HG03039 (cell line): ENCODE results near the gene RNF223.
"Not testable (repeated sequence)": the region's sequence is repeated elsewhere in the genome, so short reads cannot be mapped to it uniquely, and the experiment has no call there.

Experiments used
- ATAC-seq: cut with Tn5 transposase; IDR thresholded peaks from one replicate; pipeline ENCODE4 v1.9.1; 2021; ENCODE audit warnings: mild to moderate bottlenecking, moderate library complexity; ENCODE audit not compliant: unreplicated experiment

Gene RNF223

DNA sequence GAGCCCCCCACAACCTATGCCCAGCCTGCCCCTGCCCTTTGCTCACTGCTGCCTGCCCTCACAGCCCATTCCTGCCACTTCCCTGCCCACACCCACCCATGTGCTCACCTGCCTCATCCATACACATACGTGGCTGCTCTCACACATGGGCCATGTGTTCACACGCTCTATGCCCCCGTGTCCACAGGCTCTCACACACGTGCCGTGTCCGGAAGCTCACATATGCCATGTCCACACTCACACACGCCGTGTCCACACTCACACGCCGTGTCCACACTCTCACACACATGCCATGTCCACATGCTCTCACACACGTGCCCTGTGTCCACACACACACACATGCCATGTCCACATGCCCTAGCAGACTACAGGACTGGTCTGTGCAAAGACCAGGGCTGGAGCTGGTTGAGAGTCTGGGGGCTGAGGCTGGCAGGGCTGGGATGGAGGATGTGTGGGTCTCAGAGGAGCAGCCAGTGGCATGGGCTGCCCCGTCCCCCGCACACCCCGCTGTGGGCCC is 583 bp upstream of the RNF223 start:
- no peak for ATAC-seq

DNA sequence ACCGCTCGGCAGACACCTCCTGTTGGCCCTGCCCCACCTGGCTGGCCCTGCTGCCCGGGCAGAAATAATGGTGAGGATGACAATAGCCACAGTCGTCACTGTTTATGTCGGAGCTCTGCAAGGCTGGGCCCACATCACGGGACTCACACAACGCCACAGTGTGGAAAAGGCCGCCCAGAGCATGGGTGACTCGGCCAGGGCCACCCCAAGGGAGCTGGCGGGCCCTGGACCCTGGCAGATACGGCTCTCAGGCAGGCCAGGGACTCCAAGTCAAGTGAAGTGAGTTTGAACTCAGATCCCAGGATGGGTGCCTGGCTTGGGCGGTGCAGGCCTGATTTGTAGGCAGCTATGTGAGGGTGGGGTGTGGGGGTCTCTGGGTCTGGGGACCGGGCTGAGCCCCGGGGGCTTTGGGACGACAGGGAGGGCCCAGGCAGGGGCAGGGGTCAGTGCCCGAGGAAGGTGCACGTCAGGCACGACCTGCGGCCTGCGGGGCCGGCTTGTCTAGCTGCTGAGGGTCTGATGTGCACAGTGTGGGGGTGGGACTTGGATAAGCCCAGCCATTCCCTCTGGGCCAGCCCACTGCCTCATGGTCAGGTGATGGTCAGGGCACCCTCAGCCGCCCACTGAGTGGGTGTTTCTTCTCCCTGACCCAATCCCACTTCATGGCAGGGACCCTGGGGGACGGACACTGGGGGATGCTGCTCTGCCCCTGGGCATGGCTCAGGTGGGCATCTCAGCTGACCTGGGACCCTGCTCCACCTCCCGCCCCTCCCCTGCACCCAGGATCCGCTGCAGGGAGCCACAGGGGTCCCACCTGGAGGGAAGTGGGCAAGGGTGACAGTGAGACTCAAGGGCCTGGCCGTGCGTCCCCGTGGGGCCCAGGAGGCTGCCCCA is 1.0 kb downstream of the RNF223 start:
- no peak for ATAC-seq

DNA sequence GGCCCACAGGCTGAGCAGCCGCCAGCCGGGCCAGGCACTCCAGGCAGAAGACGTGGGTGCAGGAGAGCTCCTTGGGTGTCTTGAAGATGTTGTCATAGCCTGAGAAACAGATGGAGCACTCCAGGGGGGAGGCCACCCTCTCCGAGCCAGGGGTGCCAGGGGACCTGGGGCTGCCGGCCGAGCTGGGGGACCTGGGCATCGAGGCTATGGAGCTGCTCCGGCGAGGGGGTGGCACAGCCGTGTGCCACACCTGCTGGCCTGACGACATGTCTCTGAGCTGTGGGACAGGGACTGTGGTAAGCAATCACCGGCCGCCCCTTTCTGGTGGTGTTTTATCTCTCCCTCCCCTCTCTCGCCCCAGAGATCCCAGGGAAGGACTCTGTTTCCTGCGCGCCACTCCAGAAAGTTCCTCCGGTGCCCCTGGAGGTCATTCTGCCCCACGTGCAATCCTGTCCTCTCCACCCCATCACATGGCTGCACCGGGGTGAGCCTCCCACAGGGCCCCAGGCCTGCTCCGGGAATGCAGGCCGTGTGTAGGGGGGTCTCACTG is 1.7 kb downstream of the RNF223 start:
- ATAC-seq: no peak

DNA sequence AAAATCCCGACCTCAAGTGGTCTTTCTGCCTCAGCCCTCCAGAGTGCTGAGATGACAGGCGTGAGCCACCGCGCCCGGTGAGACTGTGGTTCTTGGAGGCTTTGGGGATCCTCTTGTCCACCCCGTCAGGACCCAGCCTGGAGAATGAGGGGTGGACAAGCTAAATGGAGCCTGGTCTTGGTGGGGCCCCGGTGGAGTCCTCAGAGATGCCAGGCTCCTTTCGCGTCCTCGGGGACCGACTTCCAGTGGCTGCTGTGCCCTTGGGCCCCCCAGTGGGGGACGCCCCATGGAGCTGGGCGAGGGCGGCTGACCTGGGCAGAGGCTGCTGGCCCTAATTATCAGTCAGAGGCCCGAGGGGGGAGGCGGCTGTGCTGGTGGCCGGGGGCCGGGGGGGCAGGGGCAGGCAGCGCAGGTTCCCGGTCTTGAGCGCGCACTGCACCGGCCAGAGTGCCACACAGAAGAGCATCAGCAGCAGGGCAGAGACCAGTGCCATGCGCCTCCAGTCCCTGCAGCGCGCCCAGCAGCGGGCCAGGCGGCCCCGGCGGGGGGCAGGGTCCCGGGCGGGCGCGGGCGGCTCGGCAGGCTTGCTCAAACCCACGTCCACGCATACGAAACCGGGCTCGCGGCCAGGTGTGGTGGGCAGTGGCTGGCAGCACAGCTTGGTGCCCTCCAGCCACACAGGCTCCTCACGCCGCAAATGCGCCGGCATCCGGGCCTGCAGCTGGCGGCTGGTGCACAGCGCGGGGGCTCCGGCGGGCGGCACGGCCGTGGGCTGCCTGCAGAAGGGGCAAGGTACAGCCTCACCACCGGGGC is 2.4 kb downstream of the RNF223 start:
- ATAC-seq: no peak

DNA sequence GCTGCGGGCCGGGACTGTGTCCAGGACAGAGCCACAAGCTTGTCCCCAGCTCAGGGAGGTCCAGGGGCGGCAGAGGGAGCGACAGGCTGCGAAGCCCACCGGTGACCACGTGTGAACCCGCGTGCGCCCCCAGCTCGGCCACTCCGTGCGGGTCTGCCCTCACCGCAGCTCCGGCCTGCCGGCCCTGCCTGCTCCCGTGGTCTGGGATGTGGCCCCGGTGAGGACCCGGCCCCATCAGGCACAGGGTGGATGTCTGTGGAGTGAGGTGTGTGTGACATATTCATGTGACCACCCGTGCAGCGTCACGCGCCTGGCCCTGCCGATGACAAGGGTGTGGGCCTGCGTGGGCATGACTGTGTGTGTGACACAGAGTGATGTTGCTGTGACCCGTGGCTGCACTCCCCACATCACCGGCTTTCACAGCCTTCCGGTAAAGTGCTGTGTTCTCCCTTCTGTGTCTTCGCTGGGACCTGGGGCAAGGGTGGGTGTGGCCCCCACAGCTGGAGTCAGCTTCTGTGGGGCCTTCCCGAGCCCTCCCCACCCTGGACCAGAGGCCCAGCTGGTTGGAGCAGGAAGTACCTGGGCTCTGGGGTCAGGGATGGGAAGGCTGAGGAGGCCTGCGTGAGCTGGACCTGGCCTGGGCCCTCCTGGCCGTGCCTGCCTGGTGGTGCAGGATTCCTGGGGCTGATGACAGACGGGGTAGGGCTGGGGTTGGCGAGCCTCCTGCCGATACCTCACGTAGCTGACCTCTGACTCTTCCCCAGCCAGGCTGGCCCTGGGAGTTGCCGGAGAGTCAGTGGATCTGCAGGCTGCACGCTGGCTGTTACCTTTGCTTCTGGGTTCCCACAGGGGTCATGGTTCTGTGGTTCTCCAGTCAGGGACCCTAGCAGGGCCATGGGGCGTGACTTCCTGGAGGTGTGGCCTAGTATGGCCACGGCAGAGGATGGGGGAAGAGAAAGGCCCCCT is 4.1 kb downstream of the RNF223 start:
- no peak for ATAC-seq

DNA sequence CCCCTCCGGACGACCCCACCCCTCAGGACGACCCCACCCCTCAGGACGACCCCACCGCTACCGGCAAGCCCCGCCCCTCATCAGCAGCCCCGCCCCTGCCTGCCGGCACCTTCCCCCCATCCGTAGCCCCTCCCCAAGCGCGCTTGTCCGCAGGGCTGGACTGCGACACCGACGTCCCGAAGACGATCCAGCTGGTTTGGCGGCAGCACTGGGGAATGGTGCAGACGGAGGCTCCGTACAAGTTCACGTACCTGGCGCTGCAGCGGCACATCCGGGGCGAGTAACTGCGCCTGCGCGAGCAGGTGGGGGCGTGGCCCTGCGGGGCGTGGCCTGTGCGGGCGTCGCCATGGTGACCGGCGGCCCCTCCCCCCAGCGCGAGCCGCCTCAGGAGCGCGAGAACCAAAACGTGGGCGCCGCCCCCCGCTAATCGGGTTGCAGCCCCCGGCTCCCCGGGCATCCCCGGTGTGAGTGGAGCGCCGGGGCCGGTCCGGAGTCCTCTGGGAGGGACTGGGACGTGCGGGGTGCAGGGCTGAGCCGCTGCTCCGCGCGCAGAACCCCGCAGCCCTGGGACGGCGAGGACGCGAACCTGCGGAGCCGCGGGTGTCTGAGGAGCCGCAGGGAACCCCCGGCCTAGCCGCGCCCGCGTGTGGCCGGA is 4.9 kb downstream of the RNF223 start:
- ATAC-seq: peak; percentile 48

DNA sequence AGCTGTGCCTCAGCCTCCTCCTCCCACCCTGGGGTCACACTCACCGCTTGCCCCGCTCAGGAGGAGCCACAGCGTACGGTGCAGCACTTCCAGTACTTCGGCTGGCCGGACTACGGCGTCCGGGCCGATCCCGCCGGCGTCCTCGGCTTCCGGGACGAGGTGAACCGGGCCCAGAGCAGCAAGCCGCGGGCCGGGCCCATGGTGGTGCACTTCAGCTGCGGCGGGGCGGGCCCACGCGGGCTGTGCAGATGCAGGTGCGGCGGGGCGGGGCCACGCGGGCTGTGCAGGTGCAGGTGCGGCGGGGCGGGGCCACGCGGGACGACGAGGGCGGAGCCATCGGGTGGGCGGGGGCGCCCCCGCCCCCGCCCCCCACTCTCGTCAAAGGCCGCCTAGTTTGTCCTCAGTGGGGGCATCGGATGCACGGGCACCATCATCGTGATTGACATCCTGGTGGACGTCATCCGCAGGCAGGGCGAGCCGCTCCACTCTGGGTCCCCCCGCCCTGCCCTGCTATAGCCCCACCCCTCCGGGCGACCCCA is 5.5 kb downstream of the RNF223 start:
- no peak for ATAC-seq

DNA sequence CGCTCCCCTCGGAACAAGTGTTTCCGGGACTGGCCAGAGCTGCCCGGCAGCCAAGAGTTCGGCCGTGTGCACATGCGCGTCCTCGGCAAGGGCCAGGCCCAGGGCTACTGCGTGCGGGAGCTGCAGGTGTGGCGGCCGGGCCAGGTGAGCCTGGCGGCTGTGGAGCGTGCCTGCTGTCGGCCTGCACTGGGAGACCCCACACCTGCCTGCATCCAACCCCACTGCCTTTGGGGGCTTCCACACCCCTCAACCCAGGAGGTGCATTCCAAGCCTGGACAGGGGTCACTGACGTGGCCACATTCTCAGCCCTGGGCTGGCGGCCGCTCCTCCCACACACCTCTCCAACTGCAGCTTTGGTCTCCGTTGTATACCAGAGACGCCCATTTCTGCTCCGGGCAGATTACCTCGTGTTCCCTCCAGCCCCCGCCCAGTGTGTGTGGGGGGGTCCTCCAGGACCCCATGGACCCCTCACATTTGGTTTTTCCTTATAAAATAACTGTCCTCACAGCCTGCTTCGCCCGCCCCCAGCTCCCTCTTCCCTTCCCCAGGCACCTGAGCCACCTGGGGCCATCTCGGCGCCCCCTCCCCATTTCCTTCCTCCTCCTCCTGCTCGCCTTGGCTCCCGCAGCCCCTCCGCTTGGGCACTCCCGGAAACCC is 6.1 kb downstream of the RNF223 start:
- ATAC-seq: no peak

DNA sequence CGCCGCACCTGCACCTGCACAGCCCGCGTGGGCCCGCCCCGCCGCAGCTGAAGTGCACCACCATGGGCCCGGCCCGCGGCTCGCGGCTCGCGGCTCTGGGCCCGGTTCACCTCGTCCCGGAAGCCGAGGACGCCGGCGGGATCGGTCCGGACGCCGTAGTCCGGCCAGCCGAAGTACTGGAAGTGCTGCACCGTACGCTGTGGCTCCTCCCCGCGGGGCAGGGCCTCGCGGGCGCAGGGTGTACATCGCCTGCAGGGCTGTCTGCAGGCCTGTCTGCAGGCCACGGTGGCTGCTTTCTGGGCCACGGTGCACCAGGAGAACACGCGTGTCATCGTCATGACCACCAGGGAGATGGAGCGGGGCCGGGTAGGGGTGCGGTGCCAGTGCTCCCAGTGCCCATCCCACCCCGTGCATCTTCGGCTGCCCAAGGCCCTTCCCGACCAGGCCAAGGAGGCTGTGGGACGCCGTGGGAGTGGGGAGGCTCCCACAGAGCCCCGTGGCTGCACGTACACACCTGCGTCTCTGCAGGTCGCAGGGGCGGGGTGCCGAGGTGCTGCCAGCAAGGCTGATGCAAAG is 6.7 kb downstream of the RNF223 start:
- no peak for ATAC-seq

DNA sequence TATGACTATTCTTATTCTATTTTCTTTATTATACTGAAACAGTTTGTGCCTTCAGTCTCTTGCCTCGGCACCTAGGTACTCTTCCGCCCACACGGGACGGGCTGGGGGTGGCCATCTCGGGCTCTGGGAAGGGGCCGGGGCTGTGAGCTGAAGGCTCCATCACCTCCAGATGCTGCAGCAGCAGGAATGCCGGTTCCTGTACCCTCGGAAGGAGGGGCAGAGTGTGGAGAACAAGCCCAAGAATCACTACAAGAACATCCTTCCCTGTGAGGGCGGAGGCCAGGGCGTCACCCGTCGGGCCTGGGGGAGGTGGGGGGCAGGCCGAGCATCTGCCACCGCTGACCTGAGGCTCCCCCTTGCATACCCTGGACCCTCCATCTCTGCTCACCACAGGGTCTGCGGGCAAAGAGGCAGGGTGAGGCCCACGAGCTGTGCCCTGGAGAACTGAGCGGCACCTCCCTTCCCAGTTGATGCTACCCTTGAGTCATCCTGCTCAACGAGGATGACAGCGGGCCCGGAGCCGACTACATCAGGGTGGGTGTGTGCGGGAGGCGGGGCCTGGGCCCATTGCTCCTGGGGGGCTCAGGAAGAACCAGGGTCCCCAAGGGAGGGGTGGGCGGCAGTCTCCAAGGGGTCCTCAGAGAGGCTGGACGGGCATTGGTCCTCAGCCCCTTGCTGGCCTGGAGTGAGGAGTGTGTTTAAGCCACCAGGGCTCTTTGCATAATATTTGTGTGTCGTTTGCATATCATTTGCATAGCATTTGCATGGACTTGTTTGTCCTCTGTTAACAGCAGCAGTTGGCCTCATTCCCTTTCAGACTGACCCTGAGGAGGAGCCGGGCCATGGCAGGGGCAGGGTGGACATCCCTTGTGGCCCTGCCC is 7.5 kb downstream of the RNF223 start:
- ATAC-seq: no peak

DNA sequence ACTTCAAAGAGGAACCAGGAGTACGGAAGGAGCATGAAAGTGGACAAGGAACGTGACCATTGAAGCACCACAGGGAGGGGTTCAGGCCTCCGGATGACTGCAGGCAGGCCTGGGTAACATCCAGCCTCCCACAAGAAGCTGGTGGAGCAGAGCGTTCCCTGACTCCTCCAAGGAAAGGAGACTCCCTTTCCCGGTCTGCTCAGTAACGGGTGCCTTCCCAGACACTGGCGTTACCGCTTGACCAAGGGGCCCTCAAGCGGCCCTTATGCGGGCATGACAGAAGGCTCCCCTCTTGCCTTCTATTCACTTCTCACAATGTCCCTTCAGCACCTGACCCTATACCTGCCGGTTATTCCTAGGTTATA is 8.2 kb downstream of the RNF223 start:
- ATAC-seq: not testable (repeated sequence)

DNA sequence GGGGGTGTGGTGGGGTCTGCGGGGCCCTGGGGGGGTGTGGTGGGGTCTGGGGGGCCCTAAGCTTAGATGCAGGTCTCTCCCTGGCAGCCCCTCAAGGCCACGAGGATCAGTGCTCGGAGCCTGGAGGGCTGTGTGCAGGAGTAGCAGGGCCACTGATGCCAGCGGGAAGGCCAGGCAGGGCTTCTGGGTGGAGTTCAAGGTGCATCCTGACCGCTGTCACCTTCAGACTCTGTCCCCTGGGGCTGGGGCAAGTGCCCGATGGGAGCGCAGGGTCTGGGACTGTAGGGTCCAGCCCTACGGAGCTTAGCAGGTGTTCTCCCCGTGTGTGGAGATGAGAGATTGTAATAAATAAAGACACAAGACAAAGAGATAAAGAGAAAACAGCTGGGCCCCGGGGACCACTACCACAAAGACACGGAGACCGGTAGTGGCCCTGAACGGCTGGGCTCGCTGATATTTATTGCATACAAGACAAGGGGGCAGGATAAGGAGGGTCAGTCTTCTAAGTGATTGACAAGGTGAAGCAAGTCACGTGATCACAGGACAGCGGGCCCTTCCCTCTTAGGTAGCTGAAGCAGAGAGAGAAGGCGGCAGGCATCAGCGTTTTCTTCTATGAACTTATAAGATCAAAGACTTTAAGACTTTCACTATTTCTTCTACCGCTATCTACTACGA is 8.7 kb downstream of the RNF223 start:
- ATAC-seq: no peak

DNA sequence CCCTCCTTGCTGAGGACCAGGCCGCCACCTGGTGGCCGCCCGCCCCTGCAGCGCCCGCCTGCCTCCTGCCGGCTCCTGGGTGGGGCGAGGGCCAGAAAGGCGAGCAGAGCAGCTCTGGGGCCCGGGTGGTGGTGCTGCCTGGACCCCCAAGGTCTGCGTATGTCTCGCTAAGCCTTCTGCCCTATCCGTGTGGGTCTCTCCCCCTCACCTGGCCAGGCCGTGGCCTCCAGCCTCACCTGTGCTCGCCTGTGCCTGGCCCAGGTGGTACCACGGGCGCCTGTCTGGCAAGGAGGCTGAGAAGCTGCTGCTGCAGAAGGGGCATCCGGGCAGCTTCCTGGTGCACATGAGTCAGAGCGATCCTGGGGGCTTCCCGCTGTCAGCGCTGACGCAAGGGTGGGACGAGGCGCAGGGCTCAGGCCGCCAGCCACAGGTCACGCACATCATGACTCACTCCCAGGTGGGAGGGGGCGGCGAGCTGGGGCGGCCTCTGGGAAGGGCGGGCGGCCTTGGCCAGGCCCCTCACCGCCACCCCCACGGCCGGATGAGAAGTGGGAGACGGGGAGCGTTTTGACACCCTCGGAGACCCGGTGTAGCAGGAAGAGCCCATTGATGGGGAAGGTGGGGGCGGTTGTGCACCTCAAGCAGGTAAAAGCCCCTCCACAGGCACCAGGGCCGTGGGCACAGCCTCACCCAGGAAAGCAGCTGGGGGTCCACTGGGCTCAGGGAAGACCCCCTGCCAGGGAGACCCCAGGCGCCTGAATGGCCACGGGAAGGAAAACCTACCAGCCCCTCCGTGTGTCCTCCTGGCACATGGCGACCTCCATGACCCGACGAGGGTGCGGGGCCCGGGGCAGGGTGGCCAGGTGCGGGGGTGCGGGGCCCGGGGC is 9.9 kb downstream of the RNF223 start:
- ATAC-seq: peak; percentile 39

DNA sequence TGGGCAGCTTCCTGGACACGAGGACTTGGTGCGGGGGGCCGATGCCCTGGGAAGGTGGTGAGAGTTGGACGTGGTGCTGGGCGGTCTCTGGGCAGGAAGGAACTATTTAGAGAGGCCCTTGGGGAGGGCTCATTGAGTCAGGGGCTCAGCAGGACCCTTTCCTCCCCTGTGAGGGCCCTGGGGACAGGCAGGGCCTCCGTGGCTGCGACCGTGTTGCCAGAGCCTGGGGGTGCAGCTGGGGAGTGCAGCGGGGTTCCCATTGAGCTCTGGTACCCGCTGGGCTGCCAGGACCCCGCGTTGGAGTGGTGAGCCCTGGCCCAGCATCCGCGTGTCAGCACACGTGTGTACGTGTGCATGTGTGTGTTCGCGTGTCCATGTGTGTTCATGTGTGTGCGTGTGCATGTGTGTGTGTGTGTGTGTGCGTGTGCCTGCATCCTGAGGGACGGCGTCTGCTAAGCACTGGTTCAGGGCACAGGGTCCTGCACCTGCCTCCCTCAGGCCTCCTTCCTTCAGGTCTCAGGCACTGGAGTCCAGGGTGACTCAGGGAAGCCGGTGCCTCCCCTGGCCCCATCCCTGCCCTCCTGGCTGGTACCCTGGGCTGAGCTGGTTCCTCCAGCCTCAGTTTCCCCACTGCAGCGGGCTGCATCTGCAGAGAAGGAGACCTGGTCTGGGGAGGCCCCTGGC is 10.7 kb downstream of the RNF223 start:
- no peak for ATAC-seq

DNA sequence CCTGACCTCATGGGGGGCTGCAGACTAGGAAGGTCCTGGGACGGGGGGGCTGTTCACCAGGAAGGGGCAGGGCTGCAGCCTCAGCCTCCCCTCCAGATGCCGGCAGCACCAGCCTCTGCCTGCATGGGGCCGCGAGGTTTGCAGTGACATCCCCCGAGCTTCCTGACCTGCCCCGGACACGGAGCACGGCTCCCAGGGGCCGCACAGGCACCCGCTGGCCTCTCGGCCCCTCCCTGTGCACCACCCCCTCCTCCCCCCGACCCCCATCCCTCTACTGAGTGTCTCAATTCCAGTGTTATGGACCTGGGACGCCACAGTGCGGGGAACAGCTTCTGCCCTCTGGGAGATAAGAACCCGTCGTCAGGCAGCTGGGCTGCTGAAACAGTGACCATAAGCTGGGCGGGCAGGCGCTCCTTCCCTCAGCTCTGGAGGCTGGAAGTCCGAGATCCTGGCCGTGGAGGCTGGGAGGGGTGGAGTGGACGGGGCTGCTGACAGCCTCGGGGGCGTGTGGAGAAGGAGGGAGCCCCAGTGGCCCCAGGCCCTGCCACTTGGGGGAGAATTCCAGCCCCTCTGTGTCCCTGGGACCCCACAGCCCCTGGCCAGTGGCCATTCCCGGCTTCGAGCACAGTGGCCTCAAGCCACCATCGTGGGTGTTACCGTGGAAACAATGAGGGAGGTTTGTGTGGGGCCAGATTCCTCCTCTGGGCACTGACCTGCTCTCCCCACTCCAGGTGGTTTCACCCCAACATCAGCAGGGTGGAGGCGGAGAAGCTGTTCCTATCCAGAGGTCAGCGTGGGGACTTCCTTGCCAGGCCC is 11.6 kb downstream of the RNF223 start:
- no peak for ATAC-seq
